ENCODE data around the gene PPM1L. TPM values are rescaled to one million over a fixed set of nuclear protein-coding genes. Genes with fewer than 3 reads are reported as not detected.

Gene PPM1L
- polyA plus RNA-seq, 1 donor (not counting 4 experiments of a cell fraction or from before 2014, with no cell fraction given), result 0.58 TPM

DNA sequence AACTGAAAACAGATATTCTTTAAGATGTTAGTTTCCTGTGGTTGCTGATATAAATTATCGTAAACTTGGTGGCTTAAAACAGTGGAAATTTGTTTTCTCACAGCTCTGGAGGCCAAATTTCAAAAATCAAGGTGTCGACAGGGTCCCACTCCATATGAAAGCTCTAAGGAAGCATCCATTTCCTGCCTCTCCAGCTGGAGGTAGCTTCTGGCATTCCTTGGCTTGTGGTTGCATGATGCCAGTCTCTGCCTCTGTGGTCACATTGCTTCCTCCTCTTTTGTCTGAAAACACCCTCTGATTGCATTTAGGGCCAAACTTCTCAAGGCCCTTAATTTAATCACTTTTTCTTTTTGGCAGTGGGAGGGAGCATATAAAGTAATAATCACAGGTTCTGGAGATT, 96.8 kb downstream of the PPM1L start:
- H3K27me3 ChIP-seq (ENCODE audit: control insufficient read depth, extremely low read depth, insufficient read depth, low read length), result no peaks in the 10 kb centered on the region
- no peaks in the 10 kb centered on the region for H3K36me3 ChIP-seq (ENCODE audit: control insufficient read depth in 2 of 2, extremely low read depth in 1 of 2, insufficient read depth in 2 of 2, low read length in 2 of 2)
- H3K4me2 ChIP-seq (ENCODE audit: control insufficient read depth, extremely low read depth, insufficient read depth, low read depth, low read length), result no peak overlapping the region
- H3K9me1 ChIP-seq (ENCODE audit: control insufficient read depth, extremely low read depth, insufficient read depth, low read length), result no peaks in the 10 kb centered on the region
- no peak overlapping the region for H3K9ac ChIP-seq (ENCODE audit: control insufficient read depth, extremely low read depth, insufficient read depth, low read length)
- FAIRE-seq, result no peak
- H3K4me3 ChIP-seq (ENCODE audit: control insufficient read depth in 2 of 3, extremely low read depth in 1 of 3, insufficient read depth in 2 of 3, low read depth in 1 of 3, low read length in 3 of 3), result no peak overlapping the region
- H3K4me1 ChIP-seq (ENCODE audit: control insufficient read depth, extremely low read depth, insufficient read depth, low read length), result no peaks in the 10 kb centered on the region
- no peaks in the 10 kb centered on the region for H3K79me2 ChIP-seq (ENCODE audit: control insufficient read depth, insufficient read depth, low read length)
- H3K9me3 ChIP-seq (ENCODE audit: control insufficient read depth, low read depth, low read length), result no peaks in the 10 kb centered on the region
- dilution Hi-C loops (cut with MboI; ENCODE audit: extremely low pct_ligation_motif_present, low sequenced_read_pairs), result no loop called here
- DNase-seq (ENCODE audit: low read depth, low spot score), result no peak
- no peaks in the 10 kb centered on the region for H4K20me1 ChIP-seq (ENCODE audit: control insufficient read depth, extremely low read depth, insufficient read depth, low read length)
- TF ChIP-seq, protein P1, sequence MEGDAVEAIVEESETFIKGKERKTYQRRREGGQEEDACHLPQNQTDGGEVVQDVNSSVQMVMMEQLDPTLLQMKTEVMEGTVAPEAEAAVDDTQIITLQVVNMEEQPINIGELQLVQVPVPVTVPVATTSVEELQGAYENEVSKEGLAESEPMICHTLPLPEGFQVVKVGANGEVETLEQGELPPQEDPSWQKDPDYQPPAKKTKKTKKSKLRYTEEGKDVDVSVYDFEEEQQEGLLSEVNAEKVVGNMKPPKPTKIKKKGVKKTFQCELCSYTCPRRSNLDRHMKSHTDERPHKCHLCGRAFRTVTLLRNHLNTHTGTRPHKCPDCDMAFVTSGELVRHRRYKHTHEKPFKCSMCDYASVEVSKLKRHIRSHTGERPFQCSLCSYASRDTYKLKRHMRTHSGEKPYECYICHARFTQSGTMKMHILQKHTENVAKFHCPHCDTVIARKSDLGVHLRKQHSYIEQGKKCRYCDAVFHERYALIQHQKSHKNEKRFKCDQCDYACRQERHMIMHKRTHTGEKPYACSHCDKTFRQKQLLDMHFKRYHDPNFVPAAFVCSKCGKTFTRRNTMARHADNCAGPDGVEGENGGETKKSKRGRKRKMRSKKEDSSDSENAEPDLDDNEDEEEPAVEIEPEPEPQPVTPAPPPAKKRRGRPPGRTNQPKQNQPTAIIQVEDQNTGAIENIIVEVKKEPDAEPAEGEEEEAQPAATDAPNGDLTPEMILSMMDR (optimal IDR thresholded peaks at IDR 0.05 in 1 of 3, IDR thresholded peaks at IDR 0.05 in 1 of 3, conservative IDR thresholded peaks at IDR 0.05 in 1 of 3; ENCODE audit: extremely low read depth in 1 of 3, insufficient read depth in 2 of 3, low read length in 3 of 3), result no peak
- TF ChIP-seq EZH2 (IDR thresholded peaks at IDR 0.05; ENCODE audit: low read length), result no peak
- H3K27ac ChIP-seq (ENCODE audit: control insufficient read depth, insufficient read depth, low read length), result no peak overlapping the region
- H2AFZ ChIP-seq (ENCODE audit: control insufficient read depth, low read length), result no peak overlapping the region

DNA sequence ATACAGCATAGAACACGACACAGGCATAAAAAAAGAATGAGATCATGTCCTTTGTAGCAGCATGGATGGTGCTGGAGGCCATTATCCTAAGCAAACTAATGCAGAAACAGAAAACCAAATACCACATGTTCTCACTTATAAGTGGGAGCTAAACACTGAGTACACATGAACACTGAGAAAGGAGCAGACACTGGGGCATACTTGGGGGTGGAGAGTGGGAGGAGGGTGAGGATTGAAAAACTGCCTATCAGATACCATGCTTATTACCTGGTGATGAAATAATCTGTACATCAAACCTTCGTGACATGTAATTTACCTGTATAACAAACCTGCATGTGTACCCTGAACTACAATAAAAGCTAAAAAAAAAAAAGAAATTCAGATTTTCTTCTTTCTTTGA, 100.4 kb downstream of the PPM1L start:
- H3K4me2 ChIP-seq (ENCODE audit: control insufficient read depth, extremely low read depth, insufficient read depth, low read depth, low read length), result no peak overlapping the region
- H4K20me1 ChIP-seq (ENCODE audit: control insufficient read depth, extremely low read depth, insufficient read depth, low read length), result no peaks in the 10 kb centered on the region
- no peaks in the 10 kb centered on the region for H3K27me3 ChIP-seq (ENCODE audit: control insufficient read depth, extremely low read depth, insufficient read depth, low read length)
- no peak overlapping the region for H2AFZ ChIP-seq (ENCODE audit: control insufficient read depth, low read length)
- DNase-seq (ENCODE audit: low read depth, low spot score) (no peak), FAIRE-seq (no peak)
- dilution Hi-C loops (cut with MboI; ENCODE audit: extremely low pct_ligation_motif_present, low sequenced_read_pairs), result no loop called here
- H3K79me2 ChIP-seq (ENCODE audit: control insufficient read depth, insufficient read depth, low read length), result no peaks in the 10 kb centered on the region
- no peaks in the 10 kb centered on the region for H3K9me1 ChIP-seq (ENCODE audit: control insufficient read depth, extremely low read depth, insufficient read depth, low read length)
- H3K27ac ChIP-seq (ENCODE audit: control insufficient read depth, insufficient read depth, low read length), result no peak overlapping the region
- H3K9ac ChIP-seq (ENCODE audit: control insufficient read depth, extremely low read depth, insufficient read depth, low read length), result no peak overlapping the region
- H3K4me3 ChIP-seq (ENCODE audit: control insufficient read depth in 2 of 3, extremely low read depth in 1 of 3, insufficient read depth in 2 of 3, low read depth in 1 of 3, low read length in 3 of 3), result no peak overlapping the region
- TF ChIP-seq EZH2 (IDR thresholded peaks at IDR 0.05; ENCODE audit: low read length), result no peak
- TF ChIP-seq, protein P1 (optimal IDR thresholded peaks at IDR 0.05 in 1 of 3, IDR thresholded peaks at IDR 0.05 in 1 of 3, conservative IDR thresholded peaks at IDR 0.05 in 1 of 3; ENCODE audit: extremely low read depth in 1 of 3, insufficient read depth in 2 of 3, low read length in 3 of 3), result no peak
- no peaks in the 10 kb centered on the region for H3K36me3 ChIP-seq (ENCODE audit: control insufficient read depth in 2 of 2, extremely low read depth in 1 of 2, insufficient read depth in 2 of 2, low read length in 2 of 2)
- no peaks in the 10 kb centered on the region for H3K9me3 ChIP-seq (ENCODE audit: control insufficient read depth, low read depth, low read length)
- H3K4me1 ChIP-seq (ENCODE audit: control insufficient read depth, extremely low read depth, insufficient read depth, low read length), result no peaks in the 10 kb centered on the region

Measured in keratinocyte (primary cell).